ENCODE data around the gene BUD13. TPM values are rescaled to one million over a fixed set of nuclear protein-coding genes. Genes with fewer than 3 reads are reported as not detected.
A peak's percentile ranks its signal among the peaks of the same experiment; 100 is the strongest.
"Not testable (repeated sequence)": the region's sequence is repeated elsewhere in the genome, so short reads cannot be mapped to it uniquely, and the experiment has no call there.

Gene BUD13
- total RNA-seq, 4 donors from 2014 or later, result 16.3 to 42.9 (median 20.1) TPM

DNA sequence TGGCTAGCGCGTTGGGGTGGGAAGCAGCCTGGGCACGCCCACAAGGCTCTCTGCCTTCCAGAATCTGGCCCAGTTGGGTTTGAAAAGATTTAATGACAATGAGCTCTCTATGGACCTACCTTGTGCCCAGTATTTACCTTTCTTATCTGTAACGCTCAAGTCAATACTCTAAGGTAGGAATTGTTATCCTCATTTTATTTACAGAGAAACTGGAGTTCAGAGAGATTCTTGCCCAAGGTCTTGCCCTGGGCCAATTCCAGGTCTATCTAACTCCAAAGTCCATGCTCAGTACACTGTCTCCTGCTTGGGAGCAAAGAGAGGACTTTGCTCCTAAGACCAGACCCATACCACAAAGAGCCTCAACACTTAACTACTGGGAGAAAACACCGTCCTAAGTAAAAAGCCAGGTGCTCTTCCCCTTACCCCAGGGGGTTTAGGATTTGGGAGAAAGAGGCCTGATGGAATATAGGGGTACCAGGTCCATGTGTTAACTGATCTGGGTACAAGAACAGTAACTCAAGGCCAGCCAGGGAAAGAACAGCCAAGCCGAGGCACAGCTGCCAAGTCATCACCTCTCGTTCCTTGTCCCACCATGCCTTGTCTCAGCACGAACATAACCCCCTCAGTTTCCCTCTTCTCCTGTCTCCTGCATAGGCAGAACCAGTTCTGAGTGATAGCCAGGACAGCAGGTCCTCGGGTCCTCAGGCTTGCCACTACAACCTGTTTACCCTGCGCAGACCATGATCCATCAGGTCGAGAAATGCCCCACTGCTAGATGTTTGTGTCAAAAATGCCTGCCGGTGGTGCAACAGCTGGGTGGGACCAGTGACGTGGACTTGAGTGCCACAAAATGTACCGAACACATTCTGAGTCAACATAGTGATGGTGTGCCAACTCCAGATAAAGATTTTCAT is 35.7 kb upstream of the BUD13 start:
- TF ChIP-seq POLR2A (IDR thresholded peaks at IDR 0.05), result peak in 1 of 2 donors; percentile 28
- TF ChIP-seq, protein P1, sequence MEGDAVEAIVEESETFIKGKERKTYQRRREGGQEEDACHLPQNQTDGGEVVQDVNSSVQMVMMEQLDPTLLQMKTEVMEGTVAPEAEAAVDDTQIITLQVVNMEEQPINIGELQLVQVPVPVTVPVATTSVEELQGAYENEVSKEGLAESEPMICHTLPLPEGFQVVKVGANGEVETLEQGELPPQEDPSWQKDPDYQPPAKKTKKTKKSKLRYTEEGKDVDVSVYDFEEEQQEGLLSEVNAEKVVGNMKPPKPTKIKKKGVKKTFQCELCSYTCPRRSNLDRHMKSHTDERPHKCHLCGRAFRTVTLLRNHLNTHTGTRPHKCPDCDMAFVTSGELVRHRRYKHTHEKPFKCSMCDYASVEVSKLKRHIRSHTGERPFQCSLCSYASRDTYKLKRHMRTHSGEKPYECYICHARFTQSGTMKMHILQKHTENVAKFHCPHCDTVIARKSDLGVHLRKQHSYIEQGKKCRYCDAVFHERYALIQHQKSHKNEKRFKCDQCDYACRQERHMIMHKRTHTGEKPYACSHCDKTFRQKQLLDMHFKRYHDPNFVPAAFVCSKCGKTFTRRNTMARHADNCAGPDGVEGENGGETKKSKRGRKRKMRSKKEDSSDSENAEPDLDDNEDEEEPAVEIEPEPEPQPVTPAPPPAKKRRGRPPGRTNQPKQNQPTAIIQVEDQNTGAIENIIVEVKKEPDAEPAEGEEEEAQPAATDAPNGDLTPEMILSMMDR (IDR thresholded peaks at IDR 0.05), result no peak
- Histone ChIP-seq H3K4me1 (peaks cover 0 to 6% (median 0%) of the 10 kb centered on the region in 4 donors), H3K36me3 (no peaks in the 10 kb centered on the region), H3K4me3 (no peak overlapping the region), H3K9me3 (no peaks in the 10 kb centered on the region), H3K27ac (peak overlapping the region in 3 of 4 donors; percentile 16 to 93 (median 84)), H3K27me3 (no peaks in the 10 kb centered on the region)
- DNase-seq, result peak in 2 of 3 donors; percentile 75 to 83

DNA sequence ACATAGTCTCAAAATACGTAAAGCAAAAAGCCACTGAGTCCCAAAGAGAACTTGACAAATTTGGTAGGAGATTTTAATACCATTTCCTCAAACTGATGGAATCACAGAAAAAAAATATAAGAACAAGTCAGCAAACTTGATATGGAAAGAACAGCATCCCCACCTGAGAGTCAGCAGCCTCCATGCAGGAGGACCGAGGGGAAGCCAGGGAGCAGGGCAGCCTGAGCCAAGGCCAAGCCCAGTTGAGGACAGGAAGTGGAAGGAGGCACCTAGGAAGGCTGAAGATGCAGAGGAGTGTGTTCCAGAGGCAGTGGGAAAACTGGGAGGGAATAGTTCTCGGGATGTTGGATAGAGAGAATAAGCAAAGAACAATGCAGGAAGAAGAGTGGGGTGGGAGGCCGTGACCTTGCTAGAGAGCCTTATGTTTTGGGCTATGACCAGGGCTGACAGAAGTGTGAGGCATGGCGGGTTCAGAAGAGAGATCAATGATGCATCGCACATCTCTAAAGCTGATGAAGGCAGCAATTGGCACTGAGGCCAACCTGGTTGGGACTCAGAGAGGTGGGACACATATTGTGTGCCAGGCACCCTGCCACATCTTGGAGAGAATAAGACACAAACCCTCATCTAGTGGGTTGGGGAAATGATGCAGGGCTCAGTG is 34.9 kb upstream of the BUD13 start:
- H3K9me3 ChIP-seq, result no peaks in the 10 kb centered on the region
- no peak for DNase-seq
- TF ChIP-seq, protein P1 (IDR thresholded peaks at IDR 0.05), result no peak
- TF ChIP-seq POLR2A (IDR thresholded peaks at IDR 0.05), result no peak

DNA sequence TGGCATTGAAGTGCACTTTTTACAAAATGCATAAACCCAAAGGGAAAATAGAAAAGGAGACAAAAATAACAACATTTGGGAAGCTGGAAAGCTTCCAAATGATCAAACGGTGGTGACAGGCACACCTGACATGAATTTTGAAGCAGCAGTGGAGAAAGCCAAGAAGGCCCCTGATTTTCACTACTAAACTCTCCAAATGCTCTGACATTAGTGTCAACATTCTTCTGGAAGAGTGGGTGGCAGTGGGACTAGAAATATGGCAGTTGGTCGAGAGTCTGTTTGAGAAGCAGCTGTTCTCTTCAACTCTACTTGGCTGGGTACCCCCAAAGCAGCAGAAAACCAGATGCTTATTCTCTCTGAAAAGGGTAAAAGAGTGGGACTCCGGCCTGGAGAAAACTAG is 31.2 kb upstream of the BUD13 start:
- Histone ChIP-seq H3K9me3 (no peaks in the 10 kb centered on the region), H3K4me1 (peaks cover 0 to 6% (median 0%) of the 10 kb centered on the region in 4 donors), H3K27me3 (no peaks in the 10 kb centered on the region), H3K4me3 (no peak overlapping the region), H3K27ac (no peak overlapping the region), H3K36me3 (no peaks in the 10 kb centered on the region)
- DNase-seq, result no peak
- TF ChIP-seq, protein P1 (IDR thresholded peaks at IDR 0.05), result no peak
- TF ChIP-seq POLR2A (IDR thresholded peaks at IDR 0.05), result no peak

More for the DNA sequence above, 34.9 kb upstream of the BUD13 start:
- H3K27me3 ChIP-seq, result no peaks in the 10 kb centered on the region
- H3K4me3 ChIP-seq, result no peak overlapping the region
- H3K4me1 ChIP-seq, result peaks cover 0 to 6% (median 0%) of the 10 kb centered on the region in 4 donors
- H3K36me3 ChIP-seq, result no peaks in the 10 kb centered on the region
- H3K27ac ChIP-seq, result peak overlapping the region in 2 of 4 donors; percentile 84 to 93

DNA sequence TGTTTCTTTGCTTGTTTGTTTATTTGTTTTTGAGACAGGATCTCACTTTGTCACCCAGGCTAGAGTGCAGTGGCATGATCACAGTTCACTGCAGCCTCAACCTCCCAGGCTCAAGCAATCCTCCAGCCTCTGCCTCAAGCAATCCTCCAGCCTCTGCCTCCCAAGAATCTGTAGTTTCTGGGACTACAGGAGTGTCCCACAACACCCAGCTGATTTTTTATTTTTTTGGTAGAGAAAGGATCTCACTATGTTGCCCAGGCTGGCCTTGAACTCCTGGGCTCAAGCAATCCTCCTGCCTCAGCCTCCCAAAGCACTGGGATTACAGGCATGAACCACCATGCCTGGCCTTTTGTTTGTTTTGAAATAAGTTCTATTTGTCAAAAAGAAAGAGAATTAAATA is 28.9 kb upstream of the BUD13 start:
- not testable (repeated sequence) for H3K4me3 ChIP-seq, H3K27ac ChIP-seq, DNase-seq, H3K4me1 ChIP-seq, H3K27me3 ChIP-seq, H3K9me3 ChIP-seq, H3K36me3 ChIP-seq

DNA sequence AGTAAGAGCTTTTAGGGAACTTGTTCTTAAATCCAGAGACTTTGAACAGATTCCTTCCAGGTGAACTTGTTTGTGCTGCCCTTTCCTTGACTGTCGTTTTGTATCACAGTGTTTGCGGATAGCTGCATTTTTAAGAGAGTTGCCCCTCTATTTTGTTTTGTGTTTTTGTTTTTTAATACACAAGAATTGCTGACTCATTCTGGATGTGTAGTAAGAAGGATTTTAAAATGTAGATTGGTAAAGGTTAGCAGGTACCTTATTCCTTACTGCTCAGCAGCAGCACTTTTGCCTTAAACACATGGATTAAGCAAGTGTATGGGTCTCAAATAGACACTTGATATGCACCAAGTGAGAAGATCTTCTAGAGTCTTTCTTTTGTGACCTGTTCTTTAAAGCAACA is 27.8 kb upstream of the BUD13 start:
- Histone ChIP-seq H3K36me3 (no peaks in the 10 kb centered on the region), H3K4me3 (no peak overlapping the region), H3K27ac (no peak overlapping the region), H3K4me1 (no peaks in the 10 kb centered on the region), H3K27me3 (no peaks in the 10 kb centered on the region), H3K9me3 (no peaks in the 10 kb centered on the region)
- no peak for TF ChIP-seq POLR2A (IDR thresholded peaks at IDR 0.05)
- TF ChIP-seq, protein P1 (IDR thresholded peaks at IDR 0.05), result no peak
- DNase-seq, result no peak

DNA sequence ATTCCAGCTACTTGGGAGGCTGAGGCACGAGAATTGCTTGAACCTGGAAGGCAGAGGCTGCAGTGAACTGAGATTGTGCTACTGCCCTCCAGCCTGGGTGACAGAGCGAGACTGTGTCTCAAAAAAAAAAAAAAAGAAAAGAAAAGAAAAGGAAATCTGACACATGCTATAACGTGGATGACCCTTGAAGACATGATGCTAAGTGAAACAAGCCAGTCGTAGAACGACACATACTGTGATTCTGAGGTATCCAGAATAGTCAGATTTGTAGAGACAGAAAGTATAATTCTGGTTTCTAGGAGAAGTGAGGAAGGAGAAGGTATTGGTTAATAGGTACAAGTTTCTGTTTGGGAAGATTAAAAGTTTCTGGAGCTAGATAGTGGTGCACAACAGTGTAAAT is 25.6 kb upstream of the BUD13 start:
- no peaks in the 10 kb centered on the region for H3K9me3 ChIP-seq

More for the DNA sequence above, 25.6 kb upstream of the BUD13 start:
- Histone ChIP-seq H3K4me1 (no peaks in the 10 kb centered on the region), H3K27me3 (no peaks in the 10 kb centered on the region), H3K27ac (no peak overlapping the region), H3K4me3 (no peak overlapping the region), H3K36me3 (no peaks in the 10 kb centered on the region)
- TF ChIP-seq, protein P1 (IDR thresholded peaks at IDR 0.05), result no peak
- no peak for TF ChIP-seq POLR2A (IDR thresholded peaks at IDR 0.05)
- DNase-seq, result no peak

All from Peyer's patch (tissue), 4 donors.